HG03064 (cell line): ENCODE data around the gene LPAR4.
"Not testable (repeated sequence)": the region's sequence is repeated elsewhere in the genome, so short reads cannot be mapped to it uniquely, and the experiment has no call there.

Experiments
- ATAC-seq: cut with Tn5 transposase; IDR thresholded peaks from one replicate; pipeline ENCODE4 v1.9.1; 2021; ENCODE audit warnings: low read depth; ENCODE audit not compliant: unreplicated experiment

LPAR4 gene, protein sequence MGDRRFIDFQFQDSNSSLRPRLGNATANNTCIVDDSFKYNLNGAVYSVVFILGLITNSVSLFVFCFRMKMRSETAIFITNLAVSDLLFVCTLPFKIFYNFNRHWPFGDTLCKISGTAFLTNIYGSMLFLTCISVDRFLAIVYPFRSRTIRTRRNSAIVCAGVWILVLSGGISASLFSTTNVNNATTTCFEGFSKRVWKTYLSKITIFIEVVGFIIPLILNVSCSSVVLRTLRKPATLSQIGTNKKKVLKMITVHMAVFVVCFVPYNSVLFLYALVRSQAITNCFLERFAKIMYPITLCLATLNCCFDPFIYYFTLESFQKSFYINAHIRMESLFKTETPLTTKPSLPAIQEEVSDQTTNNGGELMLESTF

GRCh38 chrX:78747489-78747888 lies at the start of gene LPAR4:
TSS of gene LPAR4 (plus strand) at chrX:78747720. CDS start at chrX:78754870, 7,150 bp downstream.
- ATAC-seq, result no peak

GRCh38 chrX:78706071-78706470 lies 41.4 kb upstream of the LPAR4 start:
- no peak for ATAC-seq

- ATAC-seq, result no peak
These were observed 39.3 kb upstream of the LPAR4 start for GRCh38 chrX:78708262-78708661.

- ATAC-seq, result no peak
These were observed 38.7 kb upstream of the LPAR4 start for GRCh38 chrX:78708816-78709215.

DNA sequence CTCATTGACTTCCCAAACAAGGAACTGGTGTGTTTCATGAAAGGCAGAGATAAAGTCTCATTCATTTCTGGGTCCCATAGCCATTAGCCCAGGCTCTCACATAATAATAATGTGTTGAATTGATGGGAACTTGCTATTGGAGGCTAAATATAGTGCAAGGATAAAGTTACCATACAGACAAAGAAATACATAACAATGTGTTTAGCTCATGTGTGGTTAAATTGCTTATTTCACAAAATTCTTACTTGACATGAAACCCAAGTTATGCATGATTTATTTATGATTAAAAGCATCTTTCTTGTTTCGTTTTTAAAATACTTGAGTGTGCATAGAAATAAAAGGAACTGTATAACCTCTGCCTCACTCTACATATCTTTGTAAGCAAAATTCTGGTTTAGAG lies 37.3 kb upstream of the LPAR4 start:
- ATAC-seq, result no peak

- no peak for ATAC-seq
These were observed 35.2 kb upstream of the LPAR4 start for GRCh38 chrX:78712336-78712735.

DNA sequence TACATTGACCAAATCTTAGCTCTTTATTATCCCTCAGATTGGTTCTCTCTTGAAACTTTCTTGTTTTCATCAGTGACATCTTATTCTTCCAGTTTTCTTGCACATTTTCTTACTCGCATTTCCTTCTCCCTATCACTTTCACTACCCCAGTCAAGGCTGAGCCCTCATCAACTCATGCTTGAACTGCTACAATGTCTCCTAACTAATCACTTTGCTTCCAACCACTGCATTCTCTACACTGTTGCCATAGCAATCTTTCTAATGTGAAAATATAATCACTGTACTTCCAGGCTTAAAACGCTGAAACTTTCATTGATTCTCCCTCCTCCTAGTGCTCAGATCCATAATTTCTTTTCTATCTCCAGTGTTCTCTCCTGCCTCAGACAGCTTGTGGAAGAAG lies 22.2 kb upstream of the LPAR4 start:
- no peak for ATAC-seq

DNA sequence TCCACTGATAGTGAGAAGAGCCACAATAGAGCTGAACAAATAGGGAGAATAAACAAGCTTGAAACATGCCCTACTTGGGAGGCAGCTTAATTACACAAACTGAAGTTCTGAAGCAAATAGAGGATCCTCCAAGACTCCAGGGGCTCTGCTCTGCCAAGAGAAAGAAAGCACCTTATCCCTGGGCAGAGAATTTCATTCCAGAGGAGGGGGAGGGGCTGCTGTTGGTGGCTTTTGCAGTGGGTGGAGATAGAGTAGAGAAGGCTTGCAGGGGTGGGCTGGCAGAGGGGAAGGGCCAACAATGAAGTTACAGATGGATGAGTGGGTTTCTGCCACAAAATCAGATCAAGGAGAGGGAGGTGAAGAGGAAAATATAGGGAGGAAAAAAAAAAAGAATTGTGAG lies 1.0 kb upstream of the LPAR4 start:
- no peak for ATAC-seq

- no peak for ATAC-seq
These were observed 451 bp downstream of the LPAR4 start for GRCh38 chrX:78747971-78748370.

GRCh38 chrX:78748846-78749245 lies 1.3 kb downstream of the LPAR4 start:
- no peak for ATAC-seq

DNA sequence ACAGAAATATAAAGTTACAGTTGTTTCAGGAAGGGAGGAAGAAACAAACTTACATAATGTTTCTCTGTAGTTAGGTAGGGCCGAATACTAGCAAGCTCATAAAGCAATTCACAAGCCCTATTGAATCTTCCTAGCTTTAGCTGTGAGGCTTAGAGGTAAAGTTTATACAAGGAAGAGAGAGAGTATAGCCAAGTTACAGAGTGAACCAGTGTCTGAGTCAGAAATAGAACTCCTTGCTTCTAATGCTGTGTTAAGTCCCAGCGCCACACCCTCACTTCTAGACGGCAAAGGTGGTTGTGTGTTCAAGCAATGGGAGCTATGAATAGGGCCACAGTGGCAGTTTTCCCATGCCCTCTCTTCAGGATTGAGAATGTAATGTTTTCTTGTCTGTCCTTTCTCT lies 6.1 kb downstream of the LPAR4 start:
- ATAC-seq, result no peak

DNA sequence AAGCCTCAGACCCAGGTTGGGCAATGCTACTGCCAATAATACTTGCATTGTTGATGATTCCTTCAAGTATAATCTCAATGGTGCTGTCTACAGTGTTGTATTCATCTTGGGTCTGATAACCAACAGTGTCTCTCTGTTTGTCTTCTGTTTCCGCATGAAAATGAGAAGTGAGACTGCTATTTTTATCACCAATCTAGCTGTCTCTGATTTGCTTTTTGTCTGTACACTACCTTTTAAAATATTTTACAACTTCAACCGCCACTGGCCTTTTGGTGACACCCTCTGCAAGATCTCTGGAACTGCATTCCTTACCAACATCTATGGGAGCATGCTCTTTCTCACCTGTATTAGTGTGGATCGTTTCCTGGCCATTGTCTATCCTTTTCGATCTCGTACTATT lies 7.4 kb downstream of the LPAR4 start:
- ATAC-seq, result peak; percentile 88

DNA sequence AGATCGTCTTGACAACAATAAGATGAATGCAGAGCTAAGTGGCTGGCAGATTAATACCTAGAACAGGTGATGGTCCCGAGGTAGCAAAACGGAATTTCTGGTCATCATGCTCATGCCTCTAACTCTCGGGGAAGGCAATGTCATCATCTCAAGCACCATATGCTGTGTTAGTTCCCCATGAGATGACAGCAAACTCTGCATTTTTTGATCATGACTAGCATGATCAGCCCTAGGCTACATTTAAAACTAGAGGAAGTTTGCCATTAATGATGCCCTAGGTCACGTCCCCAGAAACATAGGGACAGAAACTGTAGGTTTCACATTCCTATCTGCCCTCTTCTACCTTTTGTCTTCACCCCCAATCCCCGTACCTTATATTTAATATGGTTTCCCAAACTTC lies 11.6 kb downstream of the LPAR4 start:
- no peak for ATAC-seq

GRCh38 chrX:78769101-78769755 lies 21.7 kb downstream of the LPAR4 start:
- ATAC-seq, result no peak

DNA sequence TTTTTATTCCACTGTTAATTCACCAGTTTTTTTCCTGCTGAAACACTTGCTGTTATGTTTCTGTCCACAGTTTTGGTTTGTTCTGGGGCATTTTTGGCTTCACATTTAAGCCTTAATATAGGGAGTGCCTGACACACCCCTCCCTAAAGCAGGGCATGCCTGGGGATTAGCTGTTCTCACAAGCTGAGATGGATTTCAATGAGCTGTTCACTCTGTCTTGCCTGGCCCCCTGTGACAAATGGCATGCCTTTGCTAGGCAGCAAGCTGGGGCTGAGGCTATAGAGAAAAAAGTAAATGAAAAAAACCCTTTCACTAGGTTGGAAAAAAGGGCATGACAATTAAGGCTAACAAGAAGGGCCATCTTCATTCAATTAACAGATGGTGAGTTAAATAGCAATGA lies 22.4 kb downstream of the LPAR4 start:
- no peak for ATAC-seq

DNA sequence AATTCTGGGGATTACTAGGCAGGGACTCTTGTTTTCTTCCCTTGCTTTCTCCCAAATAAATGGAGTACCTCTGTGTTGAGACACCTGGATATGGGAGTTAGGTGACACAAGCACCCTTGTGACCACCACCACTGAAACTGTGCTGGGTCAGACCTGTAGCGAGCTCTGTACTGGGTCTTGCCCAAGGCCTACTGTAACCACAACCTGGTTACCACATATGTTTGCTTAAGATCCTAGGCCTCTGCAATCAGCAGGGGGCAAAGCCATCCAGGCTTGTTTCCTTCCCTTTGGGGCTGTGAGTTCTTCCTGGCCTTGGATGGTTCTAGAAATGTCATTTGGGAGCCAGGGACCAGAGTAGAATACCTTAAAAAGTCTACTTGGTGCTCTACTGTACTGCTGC lies 49.4 kb downstream of the LPAR4 start:
- no peak for ATAC-seq

DNA sequence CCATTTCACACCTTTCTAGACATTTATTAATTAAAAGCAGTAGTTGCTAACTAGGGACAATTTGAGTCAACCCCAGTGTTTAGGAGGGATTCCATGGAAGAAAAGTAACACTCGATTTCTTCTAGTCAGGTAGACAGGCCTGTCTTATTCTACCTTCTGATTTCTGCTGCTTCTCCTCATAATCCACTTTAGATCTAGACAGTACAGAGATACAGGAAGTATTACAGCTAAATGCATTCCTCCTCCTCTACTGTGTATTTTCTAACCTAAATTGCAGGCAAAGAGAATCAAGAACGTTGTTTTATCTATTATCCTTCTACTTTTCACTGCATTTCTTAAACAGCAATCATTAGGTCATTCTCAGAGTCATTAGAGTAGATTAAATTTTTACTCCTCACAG lies 52.6 kb downstream of the LPAR4 start:
- ATAC-seq, result no peak

DNA sequence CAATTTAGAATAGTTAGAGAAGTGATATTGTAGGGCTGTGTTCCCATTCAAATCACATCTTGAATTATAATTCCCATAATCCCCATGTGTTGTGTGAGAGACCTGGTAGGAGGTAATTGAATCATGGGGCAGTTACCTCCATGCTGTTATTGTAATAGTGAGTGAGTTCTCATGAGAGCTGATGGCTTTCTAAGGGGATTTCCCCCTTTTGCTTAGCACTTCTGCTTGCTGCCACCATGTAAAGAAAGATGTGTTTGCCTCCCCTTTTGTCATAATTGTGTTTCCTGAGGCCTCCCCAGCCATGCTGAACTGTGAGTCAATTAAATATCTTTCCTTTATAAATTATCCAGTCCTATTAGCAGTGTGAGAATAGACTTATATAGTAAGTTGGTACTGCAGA lies 53.2 kb downstream of the LPAR4 start:
- no peak for ATAC-seq

- ATAC-seq, result no peak
These were observed 54.0 kb downstream of the LPAR4 start for GRCh38 chrX:78801522-78801921.

- not testable (repeated sequence) for ATAC-seq
These were observed 55.0 kb downstream of the LPAR4 start for GRCh38 chrX:78802526-78802925.
